Fibroblast of lung (primary cell): ENCODE measurements around the gene RTP1.

Source experiments
- CTCF ChIP-seq, 2 donors: IDR thresholded peaks in 1 of 2; conservative IDR thresholded peaks in 1 of 2; 1 replicate in 1 of 2; 2 replicates in 1 of 2; pipeline ENCODE4 v1.5.1; 2011 to 2012; ENCODE audit warnings: low read length in 2 of 2, control low read depth in 1 of 2, inconsistent platforms in 1 of 2, low read depth in 1 of 2, mild to moderate bottlenecking in 1 of 2
- EZH2 ChIP-seq: IDR thresholded peaks from 2 replicates; pipeline ENCODE4 v1.5.1; 2012; ENCODE audit warnings: low read length, control low read depth, mild to moderate bottlenecking; ENCODE audit errors: missing control alignments

GRCh38 chr3:187242900-187243299, 45.6 kb downstream of the RTP1 start:
- TF ChIP-seq EZH2 (no peak), CTCF (conservative IDR thresholded peaks at IDR 0.05 in 1 of 2, IDR thresholded peaks at IDR 0.05 in 1 of 2; ENCODE audit: low read depth in 1 of 2, low read length in 2 of 2) (no peak)
